Panc1 (cell line): Measurements from ENCODE around the gene CCDC28A.
A peak's percentile ranks its signal among the peaks of the same experiment; 100 is the strongest.

Source experiments
- POLR2AphosphoS5 ChIP-seq: IDR thresholded peaks from 2 replicates; pipeline ENCODE4 v1.6.1; 2012; ENCODE audit warnings: mild to moderate bottlenecking, low read depth, low read length, moderate library complexity
- SIN3A ChIP-seq: IDR thresholded peaks from 2 replicates; pipeline ENCODE4 v1.6.1; 2012; ENCODE audit warnings: low read depth, mild to moderate bottlenecking, low read length, moderate library complexity, borderline replicate concordance; ENCODE audit not compliant: insufficient read depth
- TF ChIP-seq, protein P1 (sequence below): fragments of 450-650 bp; IDR thresholded peaks from 2 replicates; pipeline ENCODE4 v1.5.1; 2017; ENCODE audit warnings: mild to moderate bottlenecking
- TF ChIP-seq, protein P2 (sequence below), 2 experiments: IDR thresholded peaks; 2 replicates each; pipeline ENCODE4 v1.6.1; 2011 to 2012; ENCODE audit warnings: low read depth in 2 of 2, control low read depth in 1 of 2, low read length in 1 of 2, mild to moderate bottlenecking in 1 of 2, moderate library complexity in 1 of 2; ENCODE audit not compliant: insufficient read depth in 1 of 2

DNA sequence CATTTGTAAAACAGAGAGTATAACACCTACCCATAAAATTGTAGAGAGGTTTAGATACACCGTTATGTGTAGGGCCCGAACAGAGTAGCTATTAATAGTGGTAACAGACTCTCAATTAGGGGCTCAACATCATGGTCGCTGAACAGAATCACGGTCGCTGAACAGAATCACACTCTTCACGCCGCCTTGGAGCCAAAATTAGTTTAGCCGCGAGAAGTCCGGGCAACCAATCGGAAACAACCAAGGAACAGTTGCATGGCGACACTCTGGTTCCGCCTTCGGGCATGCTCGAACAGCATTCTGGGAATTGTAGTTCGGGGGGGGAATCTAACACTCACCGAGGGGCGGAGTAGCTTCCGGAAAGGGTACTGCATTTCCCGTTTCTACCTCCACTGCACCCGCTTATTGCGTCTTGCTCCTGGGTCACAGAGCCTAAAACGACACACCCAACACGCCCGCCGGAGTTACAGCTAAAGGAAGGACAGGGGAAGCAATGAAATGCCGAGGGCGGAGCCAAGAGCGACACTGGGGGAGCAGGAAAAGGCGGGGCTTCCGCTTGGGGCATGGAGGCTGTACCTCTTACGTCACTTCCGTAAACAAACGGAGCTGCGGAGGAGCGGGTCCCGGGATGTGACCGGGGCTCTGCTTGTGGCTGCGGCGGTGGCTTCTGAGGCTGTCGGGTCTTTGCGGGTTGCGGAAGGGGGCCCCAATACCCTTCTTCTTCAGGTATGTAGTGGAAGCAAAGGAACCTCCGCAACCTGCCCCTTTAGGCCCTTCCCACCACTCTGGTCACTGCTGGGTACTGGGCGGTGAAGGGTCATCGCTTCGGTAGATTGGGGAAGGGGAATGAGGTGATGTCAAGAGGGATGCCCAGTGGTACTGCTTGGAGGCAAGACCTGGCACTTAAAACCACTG, at the start of gene CCDC28A:
- TF ChIP-seq, protein P1, sequence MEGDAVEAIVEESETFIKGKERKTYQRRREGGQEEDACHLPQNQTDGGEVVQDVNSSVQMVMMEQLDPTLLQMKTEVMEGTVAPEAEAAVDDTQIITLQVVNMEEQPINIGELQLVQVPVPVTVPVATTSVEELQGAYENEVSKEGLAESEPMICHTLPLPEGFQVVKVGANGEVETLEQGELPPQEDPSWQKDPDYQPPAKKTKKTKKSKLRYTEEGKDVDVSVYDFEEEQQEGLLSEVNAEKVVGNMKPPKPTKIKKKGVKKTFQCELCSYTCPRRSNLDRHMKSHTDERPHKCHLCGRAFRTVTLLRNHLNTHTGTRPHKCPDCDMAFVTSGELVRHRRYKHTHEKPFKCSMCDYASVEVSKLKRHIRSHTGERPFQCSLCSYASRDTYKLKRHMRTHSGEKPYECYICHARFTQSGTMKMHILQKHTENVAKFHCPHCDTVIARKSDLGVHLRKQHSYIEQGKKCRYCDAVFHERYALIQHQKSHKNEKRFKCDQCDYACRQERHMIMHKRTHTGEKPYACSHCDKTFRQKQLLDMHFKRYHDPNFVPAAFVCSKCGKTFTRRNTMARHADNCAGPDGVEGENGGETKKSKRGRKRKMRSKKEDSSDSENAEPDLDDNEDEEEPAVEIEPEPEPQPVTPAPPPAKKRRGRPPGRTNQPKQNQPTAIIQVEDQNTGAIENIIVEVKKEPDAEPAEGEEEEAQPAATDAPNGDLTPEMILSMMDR = no peak
- TF ChIP-seq, protein P2, sequence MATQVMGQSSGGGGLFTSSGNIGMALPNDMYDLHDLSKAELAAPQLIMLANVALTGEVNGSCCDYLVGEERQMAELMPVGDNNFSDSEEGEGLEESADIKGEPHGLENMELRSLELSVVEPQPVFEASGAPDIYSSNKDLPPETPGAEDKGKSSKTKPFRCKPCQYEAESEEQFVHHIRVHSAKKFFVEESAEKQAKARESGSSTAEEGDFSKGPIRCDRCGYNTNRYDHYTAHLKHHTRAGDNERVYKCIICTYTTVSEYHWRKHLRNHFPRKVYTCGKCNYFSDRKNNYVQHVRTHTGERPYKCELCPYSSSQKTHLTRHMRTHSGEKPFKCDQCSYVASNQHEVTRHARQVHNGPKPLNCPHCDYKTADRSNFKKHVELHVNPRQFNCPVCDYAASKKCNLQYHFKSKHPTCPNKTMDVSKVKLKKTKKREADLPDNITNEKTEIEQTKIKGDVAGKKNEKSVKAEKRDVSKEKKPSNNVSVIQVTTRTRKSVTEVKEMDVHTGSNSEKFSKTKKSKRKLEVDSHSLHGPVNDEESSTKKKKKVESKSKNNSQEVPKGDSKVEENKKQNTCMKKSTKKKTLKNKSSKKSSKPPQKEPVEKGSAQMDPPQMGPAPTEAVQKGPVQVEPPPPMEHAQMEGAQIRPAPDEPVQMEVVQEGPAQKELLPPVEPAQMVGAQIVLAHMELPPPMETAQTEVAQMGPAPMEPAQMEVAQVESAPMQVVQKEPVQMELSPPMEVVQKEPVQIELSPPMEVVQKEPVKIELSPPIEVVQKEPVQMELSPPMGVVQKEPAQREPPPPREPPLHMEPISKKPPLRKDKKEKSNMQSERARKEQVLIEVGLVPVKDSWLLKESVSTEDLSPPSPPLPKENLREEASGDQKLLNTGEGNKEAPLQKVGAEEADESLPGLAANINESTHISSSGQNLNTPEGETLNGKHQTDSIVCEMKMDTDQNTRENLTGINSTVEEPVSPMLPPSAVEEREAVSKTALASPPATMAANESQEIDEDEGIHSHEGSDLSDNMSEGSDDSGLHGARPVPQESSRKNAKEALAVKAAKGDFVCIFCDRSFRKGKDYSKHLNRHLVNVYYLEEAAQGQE (IDR thresholded peaks at IDR 0.05; ENCODE audit: insufficient read depth in 1 of 2, low read depth in 2 of 2, low read length in 1 of 2) = no peak
- TF ChIP-seq POLR2AphosphoS5 (peak; percentile 44; the same call in 1 of the 2 replicates), SIN3A (peak; percentile 58; the same call in 1 of the 2 replicates)
